HCT116 (cell line): ENCODE measurements around the gene GPA33. TPM values are rescaled to one million over a fixed set of nuclear protein-coding genes. Genes with fewer than 3 reads are reported as not detected.

ENCODE experiments used
- ATAC-seq: fragments of 200-7000 bp; cut with Tn5 transposase; 2 replicates; pipeline ENCODE4 v1.9.1; 2020; ENCODE audit warnings: mild to moderate bottlenecking, moderate library complexity
- BruUV-seq: library from RNA; stranded (reverse); fragments of 400-500 nt; replicated peaks from 2 replicates; lab custom pipeline; 2021; lab: Mats Ljungman, UMichigan
- CTCF ChIA-PET: fragments of 300-600 bp; sonication (Branson Sonifier 250); formaldehyde crosslinking; loops from one replicate; lab custom pipeline; 2021; ENCODE audit warnings: antibody characterized with exemption; lab: Charles Lee
- POLR2A ChIA-PET: fragments of 300-600, 350-600 bp; sonication (Branson Sonifier 250); formaldehyde crosslinking; loops from one replicate; lab custom pipeline; 2021; ENCODE audit warnings: antibody characterized with exemption; lab: Charles Lee
- RAD21 ChIA-PET, 2 experiments: fragments of 300-600 bp; sonication (Branson Sonifier 250); formaldehyde crosslinking; loops; one replicate each; lab custom pipeline; 2023; ENCODE audit warnings: low total read pairs in 2 of 2; ENCODE audit not compliant: uncharacterized antibody in 2 of 2, unreplicated experiment in 2 of 2, low non-redundant PET in 1 of 2; lab: Charles Lee
- DNase-seq: peaks from one replicate; pipeline ENCODE4 v3.0.0-alpha.2; 2010; ENCODE audit warnings: low read depth, low spot score
- H2AFZ ChIP-seq: fragments of 200-600 bp; shearing (Covaris generic), sonication (generic); 2 replicates; pipeline ENCODE4 v1.6.1; 2017; ENCODE audit warnings: low read depth, mixed run types, mixed read lengths, antibody characterized with exemption, low read length; ENCODE audit not compliant: poor library complexity, severe bottlenecking
- H3K27ac ChIP-seq: 2 replicates; pipeline ENCODE4 v1.5.1; 2012; ENCODE audit warnings: low read depth, low read length
- H3K27me3 ChIP-seq: fragments of 200-600 bp; sonication (generic); 2 replicates; pipeline ENCODE4 v1.6.1; 2016; ENCODE audit warnings: mixed run types, low read length, mixed read lengths; ENCODE audit not compliant: insufficient read depth
- H3K36me3 ChIP-seq, 2 experiments: fragments of 200-500 bp in 1 of 2; fragments of 200-600 bp in 1 of 2; sonication (Bioruptor generic) in 1 of 2; sonication (generic) in 1 of 2; 2 replicates each; pipeline versions ENCODE4 v1.5.1 to v1.6.1; 2014 to 2016; ENCODE audit warnings: low read length in 2 of 2, inconsistent platforms in 1 of 2, mixed read lengths in 1 of 2, mixed run types in 1 of 2; ENCODE audit not compliant: insufficient read depth in 2 of 2, control insufficient read depth in 1 of 2
- H3K4me1 ChIP-seq, 2 experiments: fragments of 200-600 bp in 1 of 2; sonication (generic) in 1 of 2; 2 replicates each; pipeline versions ENCODE4 v1.5.1 to v1.6.1; 2012 to 2017; ENCODE audit warnings: low read length in 2 of 2, inconsistent platforms in 1 of 2, mild to moderate bottlenecking in 1 of 2, mixed read lengths in 1 of 2, mixed run types in 1 of 2, moderate library complexity in 1 of 2; ENCODE audit not compliant: insufficient read depth in 2 of 2, control insufficient read depth in 1 of 2
- H3K4me2 ChIP-seq: fragments of 200-600 bp; sonication (generic); 2 replicates; pipeline ENCODE4 v1.6.1; 2017; ENCODE audit warnings: mixed run types, low read length, mixed read lengths
- H3K4me3 ChIP-seq, 2 experiments: fragments of 200-600 bp in 1 of 2; sonication (generic) in 1 of 2; replicated peaks in 1 of 2; 2 replicates each; pipeline ENCODE4 v1.5.1; 2011 to 2016; ENCODE audit warnings: low read length in 2 of 2, control low read depth in 1 of 2, low read depth in 1 of 2, mild to moderate bottlenecking in 1 of 2, mixed read lengths in 1 of 2, mixed run types in 1 of 2
- H3K79me2 ChIP-seq: fragments of 200-600 bp; sonication (generic); 2 replicates; pipeline ENCODE4 v1.6.1; 2017; ENCODE audit warnings: mild to moderate bottlenecking, mixed run types, low read length, moderate library complexity, mixed read lengths; ENCODE audit not compliant: insufficient read depth
- H3K9ac ChIP-seq: fragments of 200-600 bp; sonication (generic); 2 replicates; pipeline ENCODE4 v1.6.1; 2016; ENCODE audit warnings: low read length, mixed read lengths
- H3K9me2 ChIP-seq: fragments of 200-600 bp; sonication (generic), shearing (Covaris generic); 2 replicates; pipeline ENCODE4 v1.6.1; 2017; ENCODE audit warnings: mixed run types, mild to moderate bottlenecking, moderate library complexity; ENCODE audit not compliant: insufficient read depth
- H3K9me3 ChIP-seq, 2 experiments: fragments of 200-500 bp in 1 of 2; fragments of 200-600 bp in 1 of 2; sonication (Bioruptor generic) in 1 of 2; sonication (generic) in 1 of 2; 2 replicates each; pipeline ENCODE4 v1.6.1; 2014 to 2017; ENCODE audit warnings: low read length in 2 of 2, mixed read lengths in 2 of 2, inconsistent platforms in 1 of 2, low read depth in 1 of 2, mild to moderate bottlenecking in 1 of 2, mixed run types in 1 of 2, moderate library complexity in 1 of 2; ENCODE audit not compliant: control insufficient read depth in 1 of 2, insufficient read depth in 1 of 2
- H4K20me1 ChIP-seq: fragments of 200-600 bp; sonication (generic), shearing (Covaris generic); 2 replicates; pipeline ENCODE4 v1.6.1; 2017; ENCODE audit warnings: mixed run types, mild to moderate bottlenecking, moderate library complexity; ENCODE audit not compliant: insufficient read depth
- CEBPB ChIP-seq: IDR thresholded peaks from 2 replicates; pipeline ENCODE4 v1.6.1; 2012; ENCODE audit warnings: low read depth
- CTCF ChIP-seq, 3 experiments: fragments of 200-600 bp in 1 of 3; sonication (generic) in 1 of 3; IDR thresholded peaks in 2 of 3; conservative IDR thresholded peaks in 1 of 3; 2 replicates each; pipeline ENCODE4 v1.5.1; 2012 to 2017; ENCODE audit warnings: low read depth in 2 of 3, low read length in 2 of 3, antibody characterized with exemption in 1 of 3, borderline replicate concordance in 1 of 3, control low read depth in 1 of 3, mild to moderate bottlenecking in 1 of 3, mixed read lengths in 1 of 3, mixed run types in 1 of 3, moderate library complexity in 1 of 3; ENCODE audit not compliant: insufficient read depth in 1 of 3
- EGR1 ChIP-seq: IDR thresholded peaks from 2 replicates; pipeline ENCODE4 v1.6.1; 2012; ENCODE audit warnings: low read depth
- ELF1 ChIP-seq: IDR thresholded peaks from 2 replicates; pipeline ENCODE4 v1.6.1; 2012; ENCODE audit warnings: low read depth, borderline replicate concordance
- EZH2 ChIP-seq: fragments of 200-600 bp; sonication (generic); IDR thresholded peaks from 2 replicates; pipeline ENCODE4 v1.6.1; 2017; ENCODE audit warnings: antibody characterized with exemption, mixed run types
- JUND ChIP-seq: IDR thresholded peaks from 2 replicates; pipeline ENCODE4 v1.6.1; 2012
- MAX ChIP-seq: IDR thresholded peaks from 2 replicates; pipeline ENCODE4 v1.6.1; 2012
- POLR2AphosphoS5 ChIP-seq: IDR thresholded peaks from 2 replicates; pipeline ENCODE4 v1.6.1; 2011; ENCODE audit warnings: mild to moderate bottlenecking, low read depth, low read length, moderate library complexity
- RAD21 ChIP-seq: IDR thresholded peaks from 2 replicates; pipeline ENCODE4 v1.6.1; 2012; ENCODE audit warnings: low read depth, mild to moderate bottlenecking
- REST ChIP-seq: IDR thresholded peaks from 2 replicates; pipeline ENCODE4 v1.6.1; 2012; ENCODE audit warnings: low read depth
- SP1 ChIP-seq: IDR thresholded peaks from 2 replicates; pipeline ENCODE4 v1.6.1; 2012; ENCODE audit warnings: low read depth
- SRF ChIP-seq: IDR thresholded peaks from 2 replicates; pipeline ENCODE4 v1.6.1; 2012; ENCODE audit warnings: low read depth
- YY1 ChIP-seq: IDR thresholded peaks from 2 replicates; pipeline ENCODE4 v1.6.1; 2011; ENCODE audit warnings: low read length, low read depth, moderate library complexity, mild to moderate bottlenecking; ENCODE audit not compliant: insufficient replicate concordance; ENCODE audit errors: extremely low read depth
- ZFX ChIP-seq: fragments of 450-650 bp; IDR thresholded peaks from 2 replicates; pipeline ENCODE4 v1.6.1; 2017
- ZNF274 ChIP-seq: fragments of 200-500 bp; sonication (Bioruptor generic); IDR thresholded peaks from 2 replicates; pipeline ENCODE4 v1.6.1; 2014; ENCODE audit warnings: mild to moderate bottlenecking, low read depth, low read length, inconsistent platforms
- intact Hi-C: fragments of 100-400 bp; cut with micrococcal nuclease; formaldehyde crosslinking; loops from 2 replicates; pipeline ENCODE4 v1.10.0; 2022
- total RNA-seq: library from RNA; stranded (reverse); gene quantifications from one replicate; pipeline ENCODE4 v1.2.1, GENCODE V29; 2021; ENCODE audit not compliant: unreplicated experiment

The GPA33 gene
- total RNA-seq, 1 experiment from 2014 or later = 0.22 TPM

DNA sequence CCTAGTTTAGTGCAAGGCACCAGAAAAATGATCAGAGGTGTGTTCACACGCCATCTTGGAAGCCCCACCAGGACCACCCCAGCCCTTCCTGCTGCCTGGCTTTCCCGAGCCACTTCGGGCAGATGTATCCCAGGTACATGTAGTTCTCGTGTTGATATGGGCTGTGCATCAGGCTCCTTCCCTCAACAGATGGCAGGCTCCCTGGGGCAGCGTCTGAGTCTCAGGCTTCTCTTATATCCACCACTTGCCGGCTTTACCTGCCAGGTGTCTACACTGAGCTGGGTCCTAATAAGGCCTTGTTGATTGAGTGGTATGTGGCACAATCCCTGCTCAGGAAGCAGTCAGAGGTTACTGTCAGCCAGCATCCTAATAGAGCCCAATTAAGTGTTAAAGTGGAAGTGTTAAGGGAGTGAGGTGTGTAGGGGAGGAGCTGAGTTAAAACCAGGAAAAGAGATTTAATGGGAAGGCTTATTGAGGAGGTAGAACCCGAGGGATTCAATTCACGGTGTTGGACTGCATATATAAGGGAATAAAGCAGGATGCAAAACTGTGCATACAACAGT, 8.5 kb downstream of the GPA33 start:
- CTCF ChIA-PET = no interaction called here
- RAD21 ChIA-PET = no interaction called here
- peaks cover 8 to 37% of the 10 kb centered on the region in 2 experiments for H3K4me1 ChIP-seq
- intact Hi-C loops = no loop called here
- no peak overlapping the region for H3K4me2 ChIP-seq
- no peak overlapping the region for H2AFZ ChIP-seq
- H3K36me3 ChIP-seq = no peaks in the 10 kb centered on the region
- H3K4me3 ChIP-seq = no peak overlapping the region
- no peaks in the 10 kb centered on the region for H4K20me1 ChIP-seq
- ATAC-seq (no peak), DNase-seq (no peak)
- no peaks in the 10 kb centered on the region for H3K9me2 ChIP-seq
- no peak overlapping the region for H3K27ac ChIP-seq
- no peak overlapping the region for H3K9ac ChIP-seq
- H3K27me3 ChIP-seq = no peaks in the 10 kb centered on the region
- H3K79me2 ChIP-seq = no peaks in the 10 kb centered on the region
- TF ChIP-seq CTCF (IDR thresholded peaks at IDR 0.05 in 2 of 3, conservative IDR thresholded peaks at IDR 0.05 in 1 of 3; ENCODE audit: borderline replicate concordance in 1 of 3, insufficient read depth in 1 of 3, low read depth in 2 of 3, low read length in 2 of 3) (no peak), YY1 (no peak), MAX (no peak), ZFX (no peak), ELF1 (no peak)
- TF ChIP-seq, all 23 proteins: peak for 0
- BruUV-seq = no TSS peak
- H3K9me3 ChIP-seq = no peaks in the 10 kb centered on the region
- POLR2A ChIA-PET = no interaction called here

GRCh38 chr1:167077868-167078210, 12.3 kb downstream of the GPA33 start:
- Histone ChIP-seq H3K9ac (no peak overlapping the region), H2AFZ (no peak overlapping the region), H3K4me1 (peaks cover 7 to 19% of the 10 kb centered on the region in 2 experiments), H3K79me2 (no peaks in the 10 kb centered on the region), H3K27ac (no peak overlapping the region), H3K9me3 (no peaks in the 10 kb centered on the region), H3K27me3 (no peaks in the 10 kb centered on the region), H3K9me2 (no peaks in the 10 kb centered on the region), H3K4me3 (no peak overlapping the region), H3K36me3 (no peaks in the 10 kb centered on the region), H3K4me2 (no peak overlapping the region), H4K20me1 (no peaks in the 10 kb centered on the region)
- ATAC-seq = no peak
- ChIA-PET RAD21 (no interaction called here), CTCF (no interaction called here), POLR2A (no interaction called here)
- TF ChIP-seq CEBPB = no peak
- TF ChIP-seq ELF1 = no peak
- TF ChIP-seq POLR2AphosphoS5 = no peak
- no peak for TF ChIP-seq SP1
- no peak for TF ChIP-seq EGR1
- no peak for TF ChIP-seq RAD21
- no peak for TF ChIP-seq ZNF274
- TF ChIP-seq REST = no peak
- no peak for TF ChIP-seq EZH2
- no peak for TF ChIP-seq SRF
- no peak for TF ChIP-seq JUND
- TF ChIP-seq YY1 = no peak
- DNase-seq = no peak
- BruUV-seq = no TSS peak
- intact Hi-C loops = no loop called here
